GM12878 (cell line): ENCODE measurements around the gene NAV3. TPM values are rescaled to one million over a fixed set of nuclear protein-coding genes. Genes with fewer than 3 reads are reported as not detected.

ENCODE experiments used
- ATAC-seq: fragments of 200-7000 bp; cut with Tn5 transposase; 3 replicates; pipeline ENCODE4 v1.9.1; 2020; ENCODE audit warnings: mild to moderate bottlenecking, moderate library complexity
- BruUV-seq: library from RNA; stranded (reverse); fragments of 400-500 nt; replicated peaks from 2 replicates; lab custom pipeline; 2021; lab: Mats Ljungman, UMichigan
- CTCF ChIA-PET: fragments of 300-600 bp; sonication (Branson Sonifier 250); formaldehyde crosslinking; extraction: SDS; loops from one replicate; lab custom pipeline; 2021; ENCODE audit warnings: inconsistent platforms; lab: Yijun Ruan, JAX
- POLR2A ChIA-PET: fragments of 350-600 bp; formaldehyde crosslinking; extraction: SDS; loops from one replicate; lab custom pipeline; 2021; ENCODE audit warnings: inconsistent platforms; lab: Charles Lee
- RAD21 ChIA-PET: fragments of 300-600 bp; sonication (Branson Sonifier 250); formaldehyde crosslinking; loops from one replicate; lab custom pipeline; 2023; ENCODE audit warnings: antibody characterized with exemption; ENCODE audit not compliant: unreplicated experiment; lab: Charles Lee
- SMC1A ChIA-PET: fragments of 300-600 bp; sonication (Branson Sonifier 250); formaldehyde crosslinking; loops from one replicate; lab custom pipeline; 2023; ENCODE audit not compliant: unreplicated experiment, uncharacterized antibody; lab: Charles Lee
- DNase-seq: peaks from one replicate; pipeline ENCODE4 v3.0.0-alpha.2; 2011; ENCODE audit warnings: low read depth, low spot score
- FAIRE-seq: peaks from 3 replicates; lab custom pipeline; 2011; peaks lifted over from hg19 to GRCh38; lab: Jason Lieb, UNC
- H2AFZ ChIP-seq: 2 replicates; pipeline ENCODE4 v1.6.0; 2011; ENCODE audit warnings: low read depth, low read length, control low read depth; ENCODE audit not compliant: control insufficient read depth
- H3K27ac ChIP-seq: 2 replicates; pipeline ENCODE4 v1.5.1; 2011; ENCODE audit warnings: control low read depth; ENCODE audit not compliant: control insufficient read depth, insufficient read depth
- H3K27me3 ChIP-seq, 2 experiments: replicated peaks in 1 of 2; 2 replicates each; pipeline versions ENCODE4 v1.6.0 to v1.6.1; 2011; ENCODE audit warnings: low read length in 1 of 2; ENCODE audit not compliant: control insufficient read depth in 2 of 2, insufficient read depth in 2 of 2
- H3K36me3 ChIP-seq, 2 experiments: 2 replicates each; pipeline ENCODE4 v1.5.1; 2011; ENCODE audit warnings: low read length in 1 of 2; ENCODE audit not compliant: control insufficient read depth in 2 of 2, insufficient read depth in 2 of 2
- H3K4me1 ChIP-seq: 2 replicates; pipeline ENCODE4 v1.6.1; 2011; ENCODE audit warnings: mild to moderate bottlenecking, low read length, moderate library complexity, mixed read lengths; ENCODE audit not compliant: control insufficient read depth, insufficient read depth
- H3K4me2 ChIP-seq: 2 replicates; pipeline ENCODE4 v1.6.0; 2011; ENCODE audit warnings: control low read depth; ENCODE audit not compliant: control insufficient read depth, insufficient read depth
- H3K4me3 ChIP-seq: fragments of 200-600 bp; sonication (generic); 2 replicates; pipeline ENCODE4 v1.5.1; 2016
- H3K79me2 ChIP-seq: 2 replicates; pipeline ENCODE4 v1.6.0; 2011; ENCODE audit warnings: low read length; ENCODE audit not compliant: control insufficient read depth, insufficient read depth
- H3K9ac ChIP-seq: 2 replicates; pipeline ENCODE4 v1.8.0; 2011; ENCODE audit warnings: low read length, control low read depth, mixed read lengths; ENCODE audit not compliant: control insufficient read depth, insufficient read depth
- H3K9me3 ChIP-seq: replicated peaks from 3 replicates; pipeline ENCODE4 v1.5.1; 2011; ENCODE audit warnings: mild to moderate bottlenecking, low read length; ENCODE audit not compliant: control insufficient read depth, insufficient read depth
- H4K20me1 ChIP-seq: 2 replicates; pipeline ENCODE4 v1.6.0; 2011; ENCODE audit not compliant: control insufficient read depth, insufficient read depth
- E4F1 ChIP-seq: fragments of 450-650 bp; IDR thresholded peaks from 2 replicates; pipeline ENCODE4 v1.6.1; 2018; ENCODE audit warnings: borderline replicate concordance, mild to moderate bottlenecking; ENCODE audit not compliant: partially characterized antibody
- IRF3 ChIP-seq: fragments of 450-650 bp; IDR thresholded peaks from 2 replicates; pipeline ENCODE4 v1.6.1; 2014; ENCODE audit warnings: mild to moderate bottlenecking
- JUND ChIP-seq: IDR thresholded peaks from 2 replicates; pipeline ENCODE4 v1.6.1; 2012; ENCODE audit warnings: low read depth, mild to moderate bottlenecking, low read length, improper control_type of control experiment, moderate library complexity
- KAT2A ChIP-seq: conservative IDR thresholded peaks from 2 replicates; pipeline ENCODE4 v1.6.1; 2011; ENCODE audit warnings: low read depth, low read length; ENCODE audit not compliant: control insufficient read depth
- KLF5 ChIP-seq: fragments of 450-650 bp; IDR thresholded peaks from 2 replicates; pipeline ENCODE4 v1.6.1; 2014; ENCODE audit warnings: mild to moderate bottlenecking; ENCODE audit not compliant: partially characterized antibody
- WGBS: methylation state at CpG from one replicate; pipeline ENCODE4 v1.1.6; 2016; ENCODE audit warnings: low lambda C conversion rate; ENCODE audit not compliant: insufficient replicate concordance, insufficient coverage; ENCODE audit errors: missing lambda C conversion rate; 5-methylcytosine and 5-hydroxymethylcytosine counted together
- in situ Hi-C: fragments of 300-500 bp; cut with MboI; formaldehyde crosslinking; loops from 9 replicates; pipeline ENCODE4 v1.14.3; 2018; ENCODE audit warnings: mixed read lengths
- intact Hi-C: fragments of 100-400 bp; cut with micrococcal nuclease; formaldehyde crosslinking; loops from one replicate; pipeline ENCODE4 v1.14.2; 2022; ENCODE audit not compliant: unreplicated experiment
- polyA plus RNA-seq, 11 experiments: library from polyadenylated mRNA; depleted of rRNA in 4 of 11; unstranded in 6 of 11; stranded (reverse) in 5 of 11; fragments of >200 nt; fragmentation: Nextera tagmentation in 4 of 11; fragmentation: Illumina TruSeq in 1 of 11; extraction: Ambion mirVana in 4 of 11; extraction: Trizol in 1 of 11; gene quantifications; 1 replicate in 1 of 11; 2 replicates in 10 of 11; pipeline versions ENCODE4 v1.2.1 to v1.2.3, GENCODE V29; 2011 to 2016; ENCODE audit warnings: inconsistent platforms in 2 of 11, missing spikeins in 2 of 11, low read depth in 1 of 11
- total RNA-seq, 4 experiments: library from RNA; depleted of rRNA in 3 of 4; stranded (reverse); fragments of >200 nt in 3 of 4; fragmentation: Illumina TruSeq in 1 of 4; extraction: Trizol in 1 of 4; gene quantifications; 2 replicates each; pipeline versions ENCODE4 v1.2.1 to v1.2.3, GENCODE V29; 2013 to 2021

NAV3 gene
- total and polyA plus RNA-seq, 10 of the 15 experiments (the other 5 are each of a cell fraction or from before 2014, with no cell fraction given) = 0.05 to 0.51 (median 0.22) TPM; not detected in 1

- no peak for TF ChIP-seq E4F1
- TF ChIP-seq IRF3 = no peak
- TF ChIP-seq KLF5 = no peak
- TF ChIP-seq JUND = no peak
- TF ChIP-seq, all 136 proteins: peak for 0
These were observed 360.9 kb downstream of the NAV3 start (continued) for GRCh38 chr12:78191611-78192010.

GRCh38 chr12:78192979-78193378 lies 362.3 kb downstream of the NAV3 start:
- TF ChIP-seq KAT2A = no peak
- Histone ChIP-seq H3K4me1 (no peaks in the 10 kb centered on the region), H3K9me3 (no peaks in the 10 kb centered on the region), H2AFZ (no peak overlapping the region), H3K36me3 (no peaks in the 10 kb centered on the region), H3K9ac (no peak overlapping the region), H3K79me2 (no peaks in the 10 kb centered on the region), H4K20me1 (no peaks in the 10 kb centered on the region), H3K27ac (no peak overlapping the region), H3K4me2 (no peak overlapping the region), H3K4me3 (no peak overlapping the region), H3K27me3 (no peaks in the 10 kb centered on the region)
- SMC1A ChIA-PET = no interaction called here
- BruUV-seq = no TSS peak
- WGBS = 5% methylated on average over 2 of the region's 2 CpGs
- intact Hi-C loops (no loop called here), in situ Hi-C loops (no loop called here)
- RAD21 ChIA-PET = interaction anchor here (0.6 kb wide), 1 partner anchor 82 kb away, joined by 3 read pairs; no protein-coding TSS in a partner anchor
- CTCF ChIA-PET = interaction anchor here (0.9 kb wide), 1 partner anchor 46 kb away, joined by 3 read pairs; no protein-coding TSS in a partner anchor
- POLR2A ChIA-PET = no interaction called here
- ATAC-seq = no peak
- no peak for FAIRE-seq
- DNase-seq = no peak
